Stomach (tissue), 9 donors: ENCODE results near the gene ZSCAN5B. TPM values are rescaled to one million over a fixed set of nuclear protein-coding genes. Genes with fewer than 3 reads are reported as not detected.

Experiments used
- DNase-seq, 2 donors: peaks; one replicate each; pipeline versions ENCODE4 v3.0.0 to v3.0.0-alpha.2; 2013 to 2019
- H3K27ac ChIP-seq, 5 donors: fragments of 200-600 bp in 4 of 5; sonication (generic) in 4 of 5; one replicate each; pipeline ENCODE4 v1.5.1; 2013 to 2019; ENCODE audit warnings: mild to moderate bottlenecking in 1 of 5, moderate library complexity in 1 of 5
- H3K27me3 ChIP-seq, 3 donors: fragments of 200-600 bp; sonication (generic); one replicate each; pipeline ENCODE4 v1.5.1; 2017 to 2019; ENCODE audit warnings: mixed run types in 1 of 3
- H3K36me3 ChIP-seq, 4 donors: fragments of 200-600 bp; sonication (generic); 1 replicate in 3 of 4; 2 replicates in 1 of 4; pipeline ENCODE4 v1.5.1; 2016 to 2019
- H3K4me1 ChIP-seq, 4 donors: fragments of 200-600 bp; sonication (generic); one replicate each; pipeline ENCODE4 v1.5.1; 2016 to 2019
- H3K4me3 ChIP-seq, 4 donors: fragments of 200-600 bp; sonication (generic) in 3 of 4; one replicate each; pipeline ENCODE4 v1.5.1; 2016 to 2019; ENCODE audit warnings: mild to moderate bottlenecking in 1 of 4
- H3K9me3 ChIP-seq, 4 donors: fragments of 200-600 bp; sonication (generic); one replicate each; pipeline ENCODE4 v1.5.1; 2016 to 2019
- CTCF ChIP-seq, 7 experiments: fragments of 450-650 bp in 4 of 7; fragments of 200-600 bp in 3 of 7; sonication (generic) in 3 of 7; IDR thresholded peaks; one replicate each; pipeline ENCODE4 v1.5.1; 2016 to 2019; ENCODE audit warnings: antibody characterized with exemption in 7 of 7, control low read depth in 2 of 7, mild to moderate bottlenecking in 1 of 7
- EP300 ChIP-seq: sonication (generic); formaldehyde crosslinking; IDR thresholded peaks from one replicate; pipeline ENCODE4 v1.6.1; 2017; ENCODE audit warnings: antibody characterized with exemption
- POLR2A ChIP-seq, 4 donors: fragments of 450-650 bp; IDR thresholded peaks; one replicate each; pipeline ENCODE4 v1.6.1; 2016; ENCODE audit warnings: antibody characterized with exemption in 4 of 4, control low read depth in 2 of 4, mild to moderate bottlenecking in 1 of 4, moderate library complexity in 1 of 4
- POLR2AphosphoS5 ChIP-seq, 3 donors: sonication (generic); formaldehyde crosslinking; IDR thresholded peaks; one replicate each; pipeline ENCODE4 v1.6.1; 2016; ENCODE audit warnings: antibody characterized with exemption in 3 of 3
- WGBS, 5 donors: extraction: QIAGEN DNeasy Blood & Tissue Kit in 3 of 5; methylation state at CpG; one replicate each; pipeline versions ENCODE4 v1.1.5 to v1.1.7; 2013 to 2018; 5-methylcytosine and 5-hydroxymethylcytosine counted together
- intact Hi-C: fragments of 100-400 bp; cut with DNase I; formaldehyde crosslinking; loops from one replicate; pipeline ENCODE4 v1.15.1; 2023; ENCODE audit warnings: low total_unique reads
- polyA plus RNA-seq, 3 donors: library from polyadenylated mRNA; stranded (reverse); fragments of 200-250 nt; gene quantifications; one replicate each; pipeline ENCODE4 v1.2.3, GENCODE V29; 2013
- total RNA-seq, 5 donors: library from RNA; depleted of rRNA; stranded (reverse); fragments of >200 nt; gene quantifications; one replicate each; pipeline versions ENCODE4 v1.1.0 to v1.2.3, GENCODE V29; 2014 to 2016
- donor health status: healthy with polysubstance abuse.
- donor health status: Bipolar disorder and iron deficiency.
- donor health status: healthy.

Gene ZSCAN5B
- total and polyA plus RNA-seq, 8 donors: not detected

GRCh38 chr19:56146904-56147303 is 50.7 kb downstream of the ZSCAN5B start:
- Histone ChIP-seq H3K4me1 (peaks cover 22 to 52% (median 33%) of the 10 kb centered on the region in 4 donors), H3K9me3 (no peaks in the 10 kb centered on the region), H3K27ac (no peak overlapping the region), H3K36me3 (peaks cover 19 to 44% (median 42%) of the 10 kb centered on the region in 4 donors), H3K27me3 (no peaks in the 10 kb centered on the region), H3K4me3 (no peak overlapping the region)
- no peak for DNase-seq
- WGBS, 5 donors: 93 to 97% (median 95%) methylated on average over 24 to 31 of the region's 31 CpGs
- TF ChIP-seq EP300 (no peak), POLR2AphosphoS5 (IDR thresholded peaks at IDR 0.05) (no peak), CTCF (IDR thresholded peaks at IDR 0.05) (no peak), POLR2A (IDR thresholded peaks at IDR 0.05) (no peak)
- intact Hi-C loops: no loop called here

- H3K4me3 ChIP-seq: no peak overlapping the region
- no peaks in the 10 kb centered on the region for H3K27me3 ChIP-seq
- WGBS, 5 donors: 72 to 83% (median 75%) methylated on average over 10 of the region's 10 CpGs
- no peak for DNase-seq
- no peak overlapping the region for H3K27ac ChIP-seq
- peaks cover 19 to 44% (median 42%) of the 10 kb centered on the region in 4 donors for H3K36me3 ChIP-seq
- H3K9me3 ChIP-seq: no peaks in the 10 kb centered on the region
- no peak for TF ChIP-seq CTCF (IDR thresholded peaks at IDR 0.05)
- no peak for TF ChIP-seq POLR2A (IDR thresholded peaks at IDR 0.05)
- no peak for TF ChIP-seq POLR2AphosphoS5 (IDR thresholded peaks at IDR 0.05)
- no peak for TF ChIP-seq EP300
- H3K4me1 ChIP-seq: peaks cover 22 to 51% (median 38%) of the 10 kb centered on the region in 4 donors
- intact Hi-C loops: no loop called here
These were observed 51.9 kb downstream of the ZSCAN5B start for GRCh38 chr19:56145698-56146097.

GRCh38 chr19:56144831-56145230 is 52.8 kb downstream of the ZSCAN5B start:
- TF ChIP-seq CTCF (IDR thresholded peaks at IDR 0.05) (no peak), POLR2A (IDR thresholded peaks at IDR 0.05) (no peak), EP300 (no peak), POLR2AphosphoS5 (IDR thresholded peaks at IDR 0.05) (no peak)
- DNase-seq: no peak
- Histone ChIP-seq H3K4me1 (peaks cover 27 to 54% (median 43%) of the 10 kb centered on the region in 4 donors), H3K27ac (peak overlapping the region; percentile 4 to 97 (median 95)), H3K36me3 (peaks cover 19 to 41% (median 36%) of the 10 kb centered on the region in 4 donors), H3K4me3 (no peak overlapping the region), H3K9me3 (no peaks in the 10 kb centered on the region), H3K27me3 (no peaks in the 10 kb centered on the region)
- 89 to 96% (median 93%) methylated on average over 6 to 12 of the region's 12 CpGs for whole genome bisulfite sequencing, 5 donors
- intact Hi-C loops: no loop called here

- DNase-seq: no peak
- 33 to 56% (median 43%) methylated on average over 6 of the region's 6 CpGs for WGBS, 5 donors
- no peaks in the 10 kb centered on the region for H3K9me3 ChIP-seq
- intact Hi-C loops: no loop called here
- TF ChIP-seq EP300 (no peak), POLR2AphosphoS5 (IDR thresholded peaks at IDR 0.05) (no peak), CTCF (IDR thresholded peaks at IDR 0.05) (no peak), POLR2A (IDR thresholded peaks at IDR 0.05) (no peak)
- H3K36me3 ChIP-seq: peaks cover 19 to 37% (median 32%) of the 10 kb centered on the region in 4 donors
- no peaks in the 10 kb centered on the region for H3K27me3 ChIP-seq
- H3K4me1 ChIP-seq: peaks cover 29 to 58% (median 47%) of the 10 kb centered on the region in 4 donors
- no peak overlapping the region for H3K4me3 ChIP-seq
- peak overlapping the region; percentile 4 to 97 (median 95) for H3K27ac ChIP-seq
These were observed 53.2 kb downstream of the ZSCAN5B start for GRCh38 chr19:56144376-56144775.
